Measurements from ENCODE around the gene TLNRD1. TPM values are rescaled to one million over a fixed set of nuclear protein-coding genes. Genes with fewer than 3 reads are reported as not detected.

TLNRD1 gene
- total RNA-seq, 6 donors from 2014 or later: 23.0 to 55.7 (median 36.0) TPM

DNA sequence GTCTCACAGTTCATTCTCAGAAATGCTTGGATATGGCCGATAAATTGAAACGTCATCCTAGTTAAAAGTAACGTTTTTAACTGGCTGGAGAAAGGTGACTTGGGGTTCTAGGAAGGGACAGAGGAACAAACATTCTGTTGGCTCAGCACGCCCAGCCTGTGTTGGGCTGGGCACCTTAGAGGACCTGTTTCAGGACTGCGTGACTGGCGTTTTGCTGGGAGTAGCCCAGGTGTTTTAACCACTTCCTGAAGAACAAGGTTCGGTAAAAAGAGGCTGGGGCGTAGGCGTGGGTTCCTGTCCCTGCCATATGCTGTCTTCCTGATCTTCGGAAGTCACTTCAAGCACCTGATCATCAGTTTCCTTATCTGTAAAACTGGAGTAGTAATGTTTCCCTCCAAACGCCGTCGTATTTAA is 1.1 kb upstream of the TLNRD1 start:
- peak in 1 of 2 donors; percentile 64 for DNase-seq
- peaks cover 21 to 44% (median 24%) of the 10 kb centered on the region in 4 donors for H3K4me1 ChIP-seq

DNA sequence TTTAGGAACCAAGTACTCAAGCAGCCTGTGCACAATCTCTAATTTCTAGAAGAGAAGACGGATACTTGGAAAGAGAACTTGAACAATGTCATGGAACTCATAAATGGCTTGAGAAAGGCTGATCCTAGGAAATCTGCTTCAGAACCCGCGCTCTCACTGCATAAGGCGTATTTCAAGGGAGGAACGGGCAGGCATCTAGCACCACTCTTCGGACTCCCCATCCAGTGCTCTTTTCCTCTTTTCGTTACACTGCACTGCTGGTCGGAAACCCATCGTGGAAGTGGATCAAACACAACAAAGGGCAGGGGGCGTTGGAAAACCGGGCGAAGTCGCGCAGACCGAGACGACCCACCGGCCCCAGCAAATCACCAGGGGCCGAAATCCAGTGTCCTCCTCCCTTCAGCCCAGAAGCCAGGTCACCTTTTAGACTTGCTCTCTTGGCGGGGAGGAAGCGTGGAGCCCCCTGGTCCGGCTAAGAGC is 539 bp upstream of the TLNRD1 start:
- no peaks in the 10 kb centered on the region for H3K27me3 ChIP-seq
- TF ChIP-seq CTCF (IDR thresholded peaks at IDR 0.05): no peak
- TF ChIP-seq POLR2AphosphoS5 (IDR thresholded peaks at IDR 0.05): no peak
- TF ChIP-seq POLR2A (IDR thresholded peaks at IDR 0.05): no peak
- DNase-seq: no peak
- H3K27ac ChIP-seq: peak overlapping the region; percentile 97 to 98 (median 97)
- peaks cover 0 to 12% (median 8%) of the 10 kb centered on the region in 4 donors for H3K36me3 ChIP-seq
- no peaks in the 10 kb centered on the region for H3K9me3 ChIP-seq
- H3K4me3 ChIP-seq: peak overlapping the region; percentile 65 to 87 (median 82)
- WGBS, 2 donors: 2 to 3% methylated on average over 17 to 21 of the region's 21 CpGs
- H3K4me1 ChIP-seq: peaks cover 21 to 50% (median 26%) of the 10 kb centered on the region in 4 donors
- ATAC-seq (ENCODE audit: low FRiP score in 2 of 2): peak in 1 of 2 donors; percentile 12

More for the DNA sequence above, 1.1 kb upstream of the TLNRD1 start:
- TF ChIP-seq POLR2AphosphoS5 (IDR thresholded peaks at IDR 0.05) (peak in 1 of 2 donors; percentile 40), EP300 (IDR thresholded peaks at IDR 0.05) (no peak)
- no peaks in the 10 kb centered on the region for H3K27me3 ChIP-seq
- H3K36me3 ChIP-seq: peaks cover 0 to 12% (median 8%) of the 10 kb centered on the region in 4 donors
- H3K9me3 ChIP-seq: no peaks in the 10 kb centered on the region
- no peak for ATAC-seq (ENCODE audit: low FRiP score in 2 of 2)
- H3K4me3 ChIP-seq: peak overlapping the region in 3 of 4 donors; percentile 79 to 87 (median 84)
- WGBS, 2 donors: 14 to 28% methylated on average over 13 of the region's 13 CpGs
- H3K27ac ChIP-seq: peak overlapping the region; percentile 97 to 98 (median 97)

- Histone ChIP-seq H3K4me1 (peaks cover 28 to 59% (median 34%) of the 10 kb centered on the region in 4 donors), H3K36me3 (peaks cover 0 to 12% (median 8%) of the 10 kb centered on the region in 4 donors), H3K27me3 (no peaks in the 10 kb centered on the region), H3K9me3 (no peaks in the 10 kb centered on the region), H3K4me3 (peak overlapping the region; percentile 65 to 87 (median 82)), H3K27ac (peak overlapping the region; percentile 97 to 98 (median 97))
- 1% methylated on average over 22 of the region's 110 CpGs; no CpG with 5 or more reads in 1 of the 2 donors for WGBS, 2 donors
- peak; percentile 68 to 94 for DNase-seq
- peak in 1 of 6 experiments; percentile 5 for TF ChIP-seq CTCF (IDR thresholded peaks at IDR 0.05)
- TF ChIP-seq EP300 (IDR thresholded peaks at IDR 0.05): peak in 1 of 4 donors; percentile 47
- peak in 2 of 4 donors; percentile 21 to 41 for TF ChIP-seq POLR2A (IDR thresholded peaks at IDR 0.05)
- peak; percentile 67 to 69 for TF ChIP-seq POLR2AphosphoS5 (IDR thresholded peaks at IDR 0.05)
- ATAC-seq (ENCODE audit: low FRiP score in 2 of 2): peak; percentile 41 to 72
Measured at GRCh38 chr15:81001152-81002008, 657 bp downstream of the TLNRD1 start.

- no peak for DNase-seq
- peaks cover 0 to 12% (median 8%) of the 10 kb centered on the region in 4 donors for H3K36me3 ChIP-seq
- 20% methylated on average over 2 of the region's 42 CpGs; no CpG with 5 or more reads in 1 of the 2 donors for whole genome bisulfite sequencing, 2 donors
- peak overlapping the region; percentile 97 to 98 (median 97) for H3K27ac ChIP-seq
- H3K9me3 ChIP-seq: no peaks in the 10 kb centered on the region
- TF ChIP-seq EP300 (IDR thresholded peaks at IDR 0.05): no peak
- no peak for TF ChIP-seq CTCF (IDR thresholded peaks at IDR 0.05)
- TF ChIP-seq POLR2A (IDR thresholded peaks at IDR 0.05): no peak
- no peak for TF ChIP-seq POLR2AphosphoS5 (IDR thresholded peaks at IDR 0.05)
- peak overlapping the region; percentile 65 to 87 (median 82) for H3K4me3 ChIP-seq
- H3K4me1 ChIP-seq: peaks cover 28 to 63% (median 35%) of the 10 kb centered on the region in 4 donors
- no peaks in the 10 kb centered on the region for H3K27me3 ChIP-seq
- peak in 1 of 2 donors; percentile 43 for ATAC-seq (ENCODE audit: low FRiP score in 2 of 2)
Measured at GRCh38 chr15:81002009-81002330, 1.2 kb downstream of the TLNRD1 start.

Data from upper lobe of left lung (tissue), 6 donors.